ENCODE data around the gene ST3GAL6.

The ST3GAL6 gene

DNA sequence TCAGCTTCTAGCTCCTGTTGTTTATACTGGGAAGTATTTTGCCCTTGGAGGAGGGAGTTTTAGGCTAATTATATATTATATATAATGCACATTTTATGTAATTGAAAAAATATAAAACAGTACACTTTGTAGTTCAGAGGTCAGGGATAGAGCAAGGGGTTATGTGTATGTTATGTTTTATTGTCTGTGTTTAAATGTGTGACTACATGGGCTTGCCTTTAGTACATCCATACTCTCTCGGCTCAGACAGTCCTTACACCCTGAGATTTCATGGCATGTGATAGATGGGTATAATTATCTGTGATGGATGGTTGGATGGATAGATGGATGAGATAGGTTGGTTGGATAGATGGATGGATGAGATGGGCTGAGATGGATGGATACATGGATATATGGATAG is 17.4 kb upstream of the ST3GAL6 start:
- no peak overlapping the region for H3K27ac ChIP-seq
- no peaks in the 10 kb centered on the region for H3K36me3 ChIP-seq (ENCODE audit: insufficient read depth, low read length)
- no peak overlapping the region for H3K4me3 ChIP-seq
- H3K9ac ChIP-seq (ENCODE audit: insufficient read length): no peak overlapping the region
- no peak for TF ChIP-seq POLR2AphosphoS5 (IDR thresholded peaks at IDR 0.05; ENCODE audit: borderline replicate concordance, low read depth, low read length)
- TF ChIP-seq EZH2 (IDR thresholded peaks at IDR 0.05): no peak
- no peak for TF ChIP-seq FOXP2 (optimal IDR thresholded peaks at IDR 0.05; ENCODE audit: control extremely low read depth, extremely low read length, insufficient read depth)
- no peak for DNase-seq (ENCODE audit: low read depth, low spot score)
- H3K9me3 ChIP-seq (ENCODE audit: low read depth, low read length): no peaks in the 10 kb centered on the region

DNA sequence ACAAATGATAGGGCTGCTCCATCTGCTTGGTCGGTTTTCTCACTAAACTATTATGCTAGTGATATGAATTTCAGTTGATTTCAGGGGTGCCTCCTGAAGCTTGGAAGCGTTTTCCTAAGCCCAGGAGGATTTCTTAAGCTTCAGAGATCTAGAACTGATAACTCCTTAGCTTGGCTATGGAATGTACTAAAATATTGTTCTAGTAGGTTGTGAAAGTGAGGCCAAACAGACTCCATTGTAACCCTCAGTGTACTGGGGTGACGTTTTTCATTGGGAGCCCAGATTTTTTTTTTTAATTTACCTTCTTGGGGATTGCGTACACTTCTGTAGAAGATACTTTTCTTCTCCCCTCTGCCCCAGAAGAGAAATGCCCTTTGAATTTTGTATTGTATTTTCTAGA is 17.0 kb upstream of the ST3GAL6 start:
- Histone ChIP-seq H3K9ac (ENCODE audit: insufficient read length) (no peak overlapping the region), H3K27ac (no peak overlapping the region), H3K36me3 (ENCODE audit: insufficient read depth, low read length) (no peaks in the 10 kb centered on the region), H3K9me3 (ENCODE audit: low read depth, low read length) (no peaks in the 10 kb centered on the region), H3K4me3 (no peak overlapping the region)
- DNase-seq (ENCODE audit: low read depth, low spot score): no peak
- TF ChIP-seq FOXP2 (optimal IDR thresholded peaks at IDR 0.05; ENCODE audit: control extremely low read depth, extremely low read length, insufficient read depth) (no peak), EZH2 (IDR thresholded peaks at IDR 0.05) (no peak), POLR2AphosphoS5 (IDR thresholded peaks at IDR 0.05; ENCODE audit: borderline replicate concordance, low read depth, low read length) (no peak)

DNA sequence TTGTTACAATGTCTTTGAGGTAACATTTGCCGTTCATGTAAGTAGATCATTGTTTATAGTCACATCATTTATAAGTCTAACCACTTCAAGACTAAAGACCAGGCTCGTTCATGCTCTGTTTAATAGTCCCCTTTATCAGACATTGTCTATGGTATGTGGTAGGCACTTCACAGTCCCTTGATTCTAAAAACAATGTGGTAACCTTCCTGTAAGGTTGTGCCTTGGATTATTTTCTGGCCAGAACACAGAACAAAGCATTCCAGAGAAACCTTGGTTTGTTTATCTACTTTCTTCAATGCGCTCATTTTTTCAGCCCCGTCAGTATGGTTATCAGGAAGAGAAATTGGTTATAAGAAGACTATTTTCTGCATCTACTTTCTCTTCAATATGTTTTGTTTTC is 16.3 kb upstream of the ST3GAL6 start:
- H3K27ac ChIP-seq: no peak overlapping the region
- no peak overlapping the region for H3K4me3 ChIP-seq
- TF ChIP-seq EZH2 (IDR thresholded peaks at IDR 0.05): no peak
- no peak for TF ChIP-seq POLR2AphosphoS5 (IDR thresholded peaks at IDR 0.05; ENCODE audit: borderline replicate concordance, low read depth, low read length)
- no peak for TF ChIP-seq FOXP2 (optimal IDR thresholded peaks at IDR 0.05; ENCODE audit: control extremely low read depth, extremely low read length, insufficient read depth)
- H3K36me3 ChIP-seq (ENCODE audit: insufficient read depth, low read length): no peaks in the 10 kb centered on the region
- DNase-seq (ENCODE audit: low read depth, low spot score): no peak
- no peaks in the 10 kb centered on the region for H3K9me3 ChIP-seq (ENCODE audit: low read depth, low read length)
- no peak overlapping the region for H3K9ac ChIP-seq (ENCODE audit: insufficient read length)

DNA sequence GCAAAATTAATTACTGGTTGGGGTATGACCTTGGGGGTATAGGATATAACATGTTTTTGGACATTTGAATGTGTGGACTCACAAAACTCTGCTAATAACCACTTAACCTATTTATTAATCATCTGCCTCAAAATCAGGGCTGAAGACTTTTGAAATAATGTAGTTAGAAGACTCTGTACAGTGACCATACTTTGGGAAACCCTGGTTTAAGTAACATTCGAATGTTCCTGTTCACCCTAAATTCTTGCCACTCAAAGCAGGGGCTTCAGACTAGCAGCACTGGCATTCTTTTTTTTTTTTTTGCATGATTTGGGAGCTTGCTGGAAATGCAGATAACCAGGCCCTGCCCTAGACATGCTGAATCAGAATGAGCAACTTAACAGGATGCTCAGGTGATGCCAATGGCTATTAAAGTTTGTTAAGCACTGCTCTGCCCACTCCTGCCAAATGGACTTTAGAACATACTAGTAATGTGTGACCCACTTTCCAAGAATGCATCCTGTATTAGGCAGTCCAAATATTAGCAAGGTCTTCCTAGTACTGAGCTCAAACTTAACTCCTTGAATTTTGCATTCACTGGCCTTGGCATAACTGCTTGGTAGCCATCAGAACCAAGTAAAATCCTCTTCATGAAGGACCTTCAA is 12.7 kb upstream of the ST3GAL6 start:
- DNase-seq (ENCODE audit: low read depth, low spot score): no peak
- Histone ChIP-seq H3K9ac (ENCODE audit: insufficient read length) (no peak overlapping the region), H3K27ac (no peak overlapping the region), H3K36me3 (ENCODE audit: insufficient read depth, low read length) (no peaks in the 10 kb centered on the region), H3K4me3 (no peak overlapping the region), H3K9me3 (ENCODE audit: low read depth, low read length) (no peaks in the 10 kb centered on the region)
- TF ChIP-seq FOXP2 (optimal IDR thresholded peaks at IDR 0.05; ENCODE audit: control extremely low read depth, extremely low read length, insufficient read depth): no peak
- TF ChIP-seq POLR2AphosphoS5 (IDR thresholded peaks at IDR 0.05; ENCODE audit: borderline replicate concordance, low read depth, low read length): no peak
- no peak for TF ChIP-seq EZH2 (IDR thresholded peaks at IDR 0.05)

DNA sequence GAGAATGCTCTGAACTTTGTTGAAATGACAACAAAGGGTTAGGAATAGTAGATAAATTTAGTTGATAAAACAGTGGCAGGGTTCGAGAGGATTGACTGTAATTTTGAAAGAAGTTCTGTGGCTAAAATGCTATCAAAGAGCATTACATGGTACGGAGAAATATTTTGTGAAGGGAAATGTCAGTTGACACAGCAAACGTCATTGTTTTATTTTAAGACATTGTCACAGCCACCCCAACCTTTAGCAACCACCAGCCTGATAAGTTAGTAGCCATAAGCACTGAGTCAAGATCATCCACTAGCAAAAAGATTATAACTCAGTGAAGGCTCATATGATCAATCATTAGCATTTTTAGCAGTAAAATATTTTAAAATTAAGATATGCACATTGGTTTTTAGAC is 8.7 kb upstream of the ST3GAL6 start:
- DNase-seq (ENCODE audit: low read depth, low spot score): no peak
- TF ChIP-seq POLR2AphosphoS5 (IDR thresholded peaks at IDR 0.05; ENCODE audit: borderline replicate concordance, low read depth, low read length) (no peak), EZH2 (IDR thresholded peaks at IDR 0.05) (no peak), FOXP2 (optimal IDR thresholded peaks at IDR 0.05; ENCODE audit: control extremely low read depth, extremely low read length, insufficient read depth) (no peak)
- no peak overlapping the region for H3K9ac ChIP-seq (ENCODE audit: insufficient read length)

DNA sequence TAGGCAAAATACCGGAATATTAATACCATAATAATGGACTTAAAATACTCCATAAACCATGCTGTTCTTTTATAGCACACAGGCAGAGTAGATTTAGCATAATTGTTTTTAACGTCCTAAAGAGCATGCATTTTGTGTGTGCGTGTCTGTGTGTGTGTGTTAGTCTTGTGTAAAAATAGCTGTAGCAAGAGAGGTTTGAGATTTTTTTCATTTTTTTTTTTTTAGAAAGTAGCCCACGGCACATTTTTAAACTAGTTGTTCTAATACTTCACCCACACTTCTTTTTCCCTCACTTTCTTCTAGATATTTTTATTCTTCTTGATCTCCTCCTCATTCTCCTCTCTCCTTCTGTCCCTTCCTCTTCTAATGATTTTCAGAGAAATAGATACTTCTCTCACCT is 7.5 kb upstream of the ST3GAL6 start:
- Histone ChIP-seq H3K9ac (ENCODE audit: insufficient read length) (no peak overlapping the region), H3K27ac (no peak overlapping the region), H3K9me3 (ENCODE audit: low read depth, low read length) (no peaks in the 10 kb centered on the region), H3K36me3 (ENCODE audit: insufficient read depth, low read length) (no peaks in the 10 kb centered on the region), H3K4me3 (no peak overlapping the region)
- no peak for DNase-seq (ENCODE audit: low read depth, low spot score)
- TF ChIP-seq FOXP2 (optimal IDR thresholded peaks at IDR 0.05; ENCODE audit: control extremely low read depth, extremely low read length, insufficient read depth): no peak
- TF ChIP-seq POLR2AphosphoS5 (IDR thresholded peaks at IDR 0.05; ENCODE audit: borderline replicate concordance, low read depth, low read length): no peak
- no peak for TF ChIP-seq EZH2 (IDR thresholded peaks at IDR 0.05)

More for the DNA sequence above, 8.7 kb upstream of the ST3GAL6 start:
- Histone ChIP-seq H3K36me3 (ENCODE audit: insufficient read depth, low read length) (no peaks in the 10 kb centered on the region), H3K27ac (no peak overlapping the region), H3K9me3 (ENCODE audit: low read depth, low read length) (no peaks in the 10 kb centered on the region), H3K4me3 (no peak overlapping the region)

DNA sequence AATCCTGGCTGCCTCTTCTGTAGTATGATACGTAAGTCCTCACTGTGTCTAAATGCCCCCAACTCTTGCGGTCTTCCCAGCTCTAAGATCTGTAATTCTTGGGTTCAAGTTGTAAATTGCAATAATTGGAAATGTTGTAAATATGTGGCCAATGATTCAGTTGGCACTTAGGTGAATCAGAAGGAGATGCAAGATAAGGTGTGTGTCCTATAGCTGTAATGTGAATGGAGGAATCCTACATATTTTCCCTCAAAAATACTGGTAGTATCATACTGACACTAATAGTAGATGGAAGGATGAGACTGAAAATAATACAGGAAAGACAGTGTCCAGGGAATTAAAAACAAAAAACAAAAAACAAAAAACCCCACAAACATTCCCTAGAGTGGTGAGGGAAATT is 3.5 kb upstream of the ST3GAL6 start:
- no peak overlapping the region for H3K9ac ChIP-seq (ENCODE audit: insufficient read length)
- TF ChIP-seq POLR2AphosphoS5 (IDR thresholded peaks at IDR 0.05; ENCODE audit: borderline replicate concordance, low read depth, low read length) (no peak), EZH2 (IDR thresholded peaks at IDR 0.05) (no peak), FOXP2 (optimal IDR thresholded peaks at IDR 0.05; ENCODE audit: control extremely low read depth, extremely low read length, insufficient read depth) (no peak)

DNA sequence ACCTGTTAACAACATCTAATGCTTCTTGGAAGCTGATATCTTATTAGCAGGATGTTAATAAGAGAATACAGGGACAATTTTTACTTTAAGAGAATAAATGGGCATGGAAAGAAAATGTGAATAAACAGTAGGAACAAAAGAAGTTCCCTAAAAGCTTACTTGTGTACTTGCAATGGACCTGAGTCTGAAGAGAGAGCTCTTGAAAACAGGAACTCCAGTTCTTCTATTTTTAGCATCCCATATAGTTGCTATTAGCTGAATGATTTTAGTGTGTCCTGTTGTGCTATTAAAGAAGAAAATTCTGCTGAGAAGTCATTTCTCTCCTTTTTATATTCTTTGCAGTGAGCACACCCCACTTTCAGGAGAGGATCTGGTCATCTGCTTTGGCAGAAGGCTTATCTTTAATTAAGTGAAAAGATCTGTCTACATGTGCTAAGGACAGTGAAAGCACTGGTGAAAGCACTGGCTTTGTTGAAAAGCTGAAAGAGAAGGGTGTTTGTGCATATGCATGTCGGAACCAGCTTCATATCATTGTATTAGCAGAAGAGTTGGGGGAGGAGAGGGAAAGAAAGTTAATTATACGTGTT is 1.4 kb upstream of the ST3GAL6 start:
- no peaks in the 10 kb centered on the region for H3K9me3 ChIP-seq (ENCODE audit: low read depth, low read length)
- peak overlapping the region; percentile 2; the same call in 1 of the 2 replicates for H3K4me3 ChIP-seq
- H3K27ac ChIP-seq: no peak overlapping the region
- no peaks in the 10 kb centered on the region for H3K36me3 ChIP-seq (ENCODE audit: insufficient read depth, low read length)
- TF ChIP-seq FOXP2 (optimal IDR thresholded peaks at IDR 0.05; ENCODE audit: control extremely low read depth, extremely low read length, insufficient read depth) (no peak), EZH2 (IDR thresholded peaks at IDR 0.05) (no peak), POLR2AphosphoS5 (IDR thresholded peaks at IDR 0.05; ENCODE audit: borderline replicate concordance, low read depth, low read length) (no peak)
- H3K9ac ChIP-seq (ENCODE audit: insufficient read length): no peak overlapping the region
- DNase-seq (ENCODE audit: low read depth, low spot score): no peak

More for the DNA sequence above, 3.5 kb upstream of the ST3GAL6 start:
- no peaks in the 10 kb centered on the region for H3K9me3 ChIP-seq (ENCODE audit: low read depth, low read length)
- no peak overlapping the region for H3K4me3 ChIP-seq
- H3K27ac ChIP-seq: no peak overlapping the region
- no peak for DNase-seq (ENCODE audit: low read depth, low spot score)
- no peaks in the 10 kb centered on the region for H3K36me3 ChIP-seq (ENCODE audit: insufficient read depth, low read length)

All from SK-N-MC (cell line).